IPS-15b (cell line): Measurements from ENCODE around the gene DCX.

Experiments used
- H3K27me3 ChIP-seq: one replicate; pipeline ENCODE4 v1.6.1; 2013; ENCODE audit warnings: low read length; ENCODE audit not compliant: control insufficient read depth, insufficient read depth
- H3K36me3 ChIP-seq: one replicate; pipeline ENCODE4 v1.6.1; 2013; ENCODE audit warnings: low read length; ENCODE audit not compliant: control insufficient read depth, insufficient read depth
- H3K4me1 ChIP-seq: one replicate; pipeline ENCODE4 v1.6.1; 2013; ENCODE audit warnings: mild to moderate bottlenecking, low read length; ENCODE audit not compliant: control insufficient read depth, insufficient read depth
- H3K4me3 ChIP-seq: one replicate; pipeline ENCODE4 v1.5.1; 2013; ENCODE audit warnings: low read depth, low read length
- H3K9ac ChIP-seq: one replicate; pipeline ENCODE4 v1.6.1; 2013; ENCODE audit warnings: low read depth, mild to moderate bottlenecking, low read length
- H3K9me3 ChIP-seq: one replicate; pipeline ENCODE4 v1.6.1; 2013; ENCODE audit warnings: mild to moderate bottlenecking, low read length; ENCODE audit not compliant: control insufficient read depth, insufficient read depth

Gene DCX

DNA sequence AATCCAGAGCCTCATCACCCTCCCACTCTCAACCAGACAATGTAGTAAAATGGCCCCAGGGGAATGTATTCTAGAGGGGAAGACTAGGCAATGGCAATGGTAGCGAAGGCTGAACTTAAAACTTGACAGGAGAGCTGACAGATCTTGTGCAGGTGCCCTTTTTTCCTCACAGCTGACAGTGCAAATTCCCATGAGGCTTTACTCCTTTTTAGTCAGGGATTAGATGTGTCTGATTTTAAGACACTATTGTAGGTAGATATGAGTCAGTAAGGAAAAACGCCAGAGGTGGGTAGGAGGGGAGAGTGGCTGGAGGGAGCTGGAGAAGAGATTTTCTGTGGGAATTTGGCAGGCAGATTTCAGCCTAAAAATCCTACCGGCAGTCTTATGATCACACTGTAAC, 152.4 kb downstream of the DCX start:
- H3K36me3 ChIP-seq, result no peaks in the 10 kb centered on the region
- H3K9ac ChIP-seq, result no peak overlapping the region
- H3K9me3 ChIP-seq, result no peaks in the 10 kb centered on the region
- no peaks in the 10 kb centered on the region for H3K27me3 ChIP-seq
- no peak overlapping the region for H3K4me3 ChIP-seq
- no peaks in the 10 kb centered on the region for H3K4me1 ChIP-seq

DNA sequence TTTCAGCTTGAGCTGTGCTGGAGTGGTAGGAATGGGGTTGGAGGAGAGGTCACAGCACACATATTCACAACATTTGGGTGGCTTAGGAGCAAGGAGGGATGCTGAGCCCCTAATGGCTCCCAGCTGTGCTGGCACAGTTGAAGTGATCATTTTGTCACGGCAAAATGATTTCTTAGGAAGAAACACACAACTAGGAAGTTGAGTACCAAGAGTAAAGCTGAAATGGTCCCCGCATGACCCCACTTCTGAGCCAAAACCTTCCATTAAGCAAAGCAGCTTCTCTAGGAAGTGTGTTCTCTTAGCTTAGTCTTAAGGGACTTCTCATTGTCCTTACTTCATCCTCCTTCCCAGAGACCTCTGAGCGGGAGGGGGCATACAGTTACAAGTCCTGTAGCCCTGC, 154.3 kb downstream of the DCX start:
- Histone ChIP-seq H3K4me3 (no peak overlapping the region), H3K27me3 (no peaks in the 10 kb centered on the region), H3K9me3 (no peaks in the 10 kb centered on the region), H3K9ac (no peak overlapping the region), H3K36me3 (no peaks in the 10 kb centered on the region), H3K4me1 (no peaks in the 10 kb centered on the region)

DNA sequence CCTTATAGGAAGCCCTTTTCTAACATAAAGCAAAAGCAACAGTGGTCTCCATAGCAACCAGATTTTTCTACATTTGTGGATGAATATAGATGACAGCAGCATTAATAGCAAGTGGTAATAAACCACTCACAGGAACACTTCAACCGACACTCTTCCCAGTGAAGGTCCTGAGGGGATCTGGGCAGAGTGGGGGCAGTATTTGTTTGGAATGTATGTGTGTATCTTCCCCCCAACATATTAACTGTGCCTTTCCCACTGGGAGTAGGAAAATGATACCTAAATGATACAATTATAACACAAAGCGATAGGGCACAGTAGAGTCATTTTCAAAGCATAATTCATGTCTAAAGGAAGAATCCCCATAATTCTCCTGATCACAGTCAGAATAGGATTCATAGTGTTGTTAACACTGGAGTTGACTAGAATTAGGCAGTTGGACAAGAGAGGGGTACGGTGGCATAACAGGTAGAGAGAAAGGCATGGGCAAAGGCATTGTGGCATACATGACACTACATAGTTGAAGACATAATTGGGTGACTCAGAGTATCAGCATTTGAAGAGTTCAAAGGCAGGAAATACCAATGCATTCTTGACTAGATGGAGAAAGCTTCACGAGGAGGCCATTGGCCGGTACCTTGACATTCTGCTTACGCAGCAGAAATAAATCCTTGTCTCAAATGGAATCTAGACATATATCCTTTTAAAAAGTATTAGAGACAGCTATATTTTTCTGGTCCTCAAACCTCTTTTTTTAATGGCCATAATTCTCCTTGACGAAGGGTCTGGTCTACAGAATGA, 156.9 kb downstream of the DCX start:
- Histone ChIP-seq H3K4me3 (no peak overlapping the region), H3K9me3 (no peaks in the 10 kb centered on the region), H3K27me3 (no peaks in the 10 kb centered on the region), H3K4me1 (no peaks in the 10 kb centered on the region), H3K9ac (no peak overlapping the region), H3K36me3 (no peaks in the 10 kb centered on the region)

DNA sequence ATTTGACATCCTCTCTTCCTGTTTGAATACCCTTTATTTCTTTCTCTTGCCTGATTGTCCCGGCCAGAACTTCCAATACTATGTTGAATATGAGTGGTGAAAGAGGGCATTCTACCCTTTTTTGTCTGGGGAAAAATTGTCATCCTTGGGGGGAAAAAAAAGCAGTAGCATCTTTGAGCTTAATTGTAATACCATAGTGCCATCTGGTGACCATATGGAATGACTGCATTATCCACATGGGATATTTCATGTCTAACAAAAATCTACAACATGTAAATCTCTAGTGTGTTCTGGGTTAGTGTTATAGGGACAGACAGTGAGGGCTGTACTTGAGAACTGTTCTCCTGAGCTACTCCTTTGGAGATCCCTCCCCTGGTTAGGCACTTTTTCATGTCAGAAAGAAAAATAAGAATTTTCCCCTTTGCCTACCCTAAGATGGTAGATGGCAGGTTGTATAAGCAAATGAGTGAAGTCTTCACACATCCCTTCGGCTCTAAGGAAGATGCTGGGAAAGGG, 167.7 kb downstream of the DCX start:
- Histone ChIP-seq H3K4me1 (no peaks in the 10 kb centered on the region), H3K9me3 (no peaks in the 10 kb centered on the region), H3K4me3 (no peak overlapping the region), H3K36me3 (no peaks in the 10 kb centered on the region), H3K9ac (no peak overlapping the region), H3K27me3 (no peaks in the 10 kb centered on the region)
